Measurements from ENCODE around the gene NCK1. TPM values are rescaled to one million over a fixed set of nuclear protein-coding genes. Genes with fewer than 3 reads are reported as not detected.

The NCK1 gene
- total and polyA plus RNA-seq, 2 experiments from 2014 or later: 28.4 to 28.7 TPM

GRCh38 chr3:136952292-136952691, 90.3 kb downstream of the NCK1 start (continued):
- TF ChIP-seq, protein P1, sequence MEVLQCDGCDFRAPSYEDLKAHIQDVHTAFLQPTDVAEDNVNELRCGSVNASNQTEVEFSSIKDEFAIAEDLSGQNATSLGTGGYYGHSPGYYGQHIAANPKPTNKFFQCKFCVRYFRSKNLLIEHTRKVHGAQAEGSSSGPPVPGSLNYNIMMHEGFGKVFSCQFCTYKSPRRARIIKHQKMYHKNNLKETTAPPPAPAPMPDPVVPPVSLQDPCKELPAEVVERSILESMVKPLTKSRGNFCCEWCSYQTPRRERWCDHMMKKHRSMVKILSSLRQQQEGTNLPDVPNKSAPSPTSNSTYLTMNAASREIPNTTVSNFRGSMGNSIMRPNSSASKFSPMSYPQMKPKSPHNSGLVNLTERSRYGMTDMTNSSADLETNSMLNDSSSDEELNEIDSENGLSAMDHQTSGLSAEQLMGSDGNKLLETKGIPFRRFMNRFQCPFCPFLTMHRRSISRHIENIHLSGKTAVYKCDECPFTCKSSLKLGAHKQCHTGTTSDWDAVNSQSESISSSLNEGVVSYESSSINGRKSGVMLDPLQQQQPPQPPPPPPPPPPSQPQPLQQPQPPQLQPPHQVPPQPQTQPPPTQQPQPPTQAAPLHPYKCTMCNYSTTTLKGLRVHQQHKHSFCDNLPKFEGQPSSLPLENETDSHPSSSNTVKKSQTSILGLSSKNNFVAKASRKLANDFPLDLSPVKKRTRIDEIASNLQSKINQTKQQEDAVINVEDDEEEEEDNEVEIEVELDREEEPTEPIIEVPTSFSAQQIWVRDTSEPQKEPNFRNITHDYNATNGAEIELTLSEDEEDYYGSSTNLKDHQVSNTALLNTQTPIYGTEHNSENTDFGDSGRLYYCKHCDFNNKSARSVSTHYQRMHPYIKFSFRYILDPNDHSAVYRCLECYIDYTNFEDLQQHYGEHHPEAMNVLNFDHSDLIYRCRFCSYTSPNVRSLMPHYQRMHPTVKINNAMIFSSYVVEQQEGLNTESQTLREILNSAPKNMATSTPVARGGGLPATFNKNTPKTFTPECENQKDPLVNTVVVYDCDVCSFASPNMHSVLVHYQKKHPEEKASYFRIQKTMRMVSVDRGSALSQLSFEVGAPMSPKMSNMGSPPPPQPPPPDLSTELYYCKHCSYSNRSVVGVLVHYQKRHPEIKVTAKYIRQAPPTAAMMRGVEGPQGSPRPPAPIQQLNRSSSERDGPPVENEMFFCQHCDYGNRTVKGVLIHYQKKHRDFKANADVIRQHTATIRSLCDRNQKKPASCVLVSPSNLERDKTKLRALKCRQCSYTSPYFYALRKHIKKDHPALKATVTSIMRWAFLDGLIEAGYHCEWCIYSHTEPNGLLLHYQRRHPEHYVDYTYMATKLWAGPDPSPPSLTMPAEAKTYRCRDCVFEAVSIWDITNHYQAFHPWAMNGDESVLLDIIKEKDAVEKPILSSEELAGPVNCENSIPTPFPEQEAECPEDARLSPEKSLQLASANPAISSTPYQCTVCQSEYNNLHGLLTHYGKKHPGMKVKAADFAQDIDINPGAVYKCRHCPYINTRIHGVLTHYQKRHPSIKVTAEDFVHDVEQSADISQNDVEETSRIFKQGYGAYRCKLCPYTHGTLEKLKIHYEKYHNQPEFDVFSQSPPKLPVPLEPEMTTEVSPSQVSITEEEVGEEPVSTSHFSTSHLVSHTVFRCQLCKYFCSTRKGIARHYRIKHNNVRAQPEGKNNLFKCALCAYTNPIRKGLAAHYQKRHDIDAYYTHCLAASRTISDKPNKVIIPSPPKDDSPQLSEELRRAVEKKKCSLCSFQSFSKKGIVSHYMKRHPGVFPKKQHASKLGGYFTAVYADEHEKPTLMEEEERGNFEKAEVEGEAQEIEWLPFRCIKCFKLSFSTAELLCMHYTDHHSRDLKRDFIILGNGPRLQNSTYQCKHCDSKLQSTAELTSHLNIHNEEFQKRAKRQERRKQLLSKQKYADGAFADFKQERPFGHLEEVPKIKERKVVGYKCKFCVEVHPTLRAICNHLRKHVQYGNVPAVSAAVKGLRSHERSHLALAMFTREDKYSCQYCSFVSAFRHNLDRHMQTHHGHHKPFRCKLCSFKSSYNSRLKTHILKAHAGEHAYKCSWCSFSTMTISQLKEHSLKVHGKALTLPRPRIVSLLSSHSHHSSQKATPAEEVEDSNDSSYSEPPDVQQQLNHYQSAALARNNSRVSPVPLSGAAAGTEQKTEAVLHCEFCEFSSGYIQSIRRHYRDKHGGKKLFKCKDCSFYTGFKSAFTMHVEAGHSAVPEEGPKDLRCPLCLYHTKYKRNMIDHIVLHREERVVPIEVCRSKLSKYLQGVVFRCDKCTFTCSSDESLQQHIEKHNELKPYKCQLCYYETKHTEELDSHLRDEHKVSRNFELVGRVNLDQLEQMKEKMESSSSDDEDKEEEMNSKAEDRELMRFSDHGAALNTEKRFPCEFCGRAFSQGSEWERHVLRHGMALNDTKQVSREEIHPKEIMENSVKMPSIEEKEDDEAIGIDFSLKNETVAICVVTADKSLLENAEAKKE (CRISPR knock-in tag; IDR thresholded peaks at IDR 0.05): no peak
- no peak for TF ChIP-seq JUNB (IDR thresholded peaks at IDR 0.05; ENCODE audit: unreplicated experiment)
- TF ChIP-seq ZNF114 (CRISPR knock-in tag; IDR thresholded peaks at IDR 0.05): no peak
- TF ChIP-seq STAT1 (IDR thresholded peaks at IDR 0.05; ENCODE audit: unreplicated experiment): no peak
- TF ChIP-seq, protein P2, sequence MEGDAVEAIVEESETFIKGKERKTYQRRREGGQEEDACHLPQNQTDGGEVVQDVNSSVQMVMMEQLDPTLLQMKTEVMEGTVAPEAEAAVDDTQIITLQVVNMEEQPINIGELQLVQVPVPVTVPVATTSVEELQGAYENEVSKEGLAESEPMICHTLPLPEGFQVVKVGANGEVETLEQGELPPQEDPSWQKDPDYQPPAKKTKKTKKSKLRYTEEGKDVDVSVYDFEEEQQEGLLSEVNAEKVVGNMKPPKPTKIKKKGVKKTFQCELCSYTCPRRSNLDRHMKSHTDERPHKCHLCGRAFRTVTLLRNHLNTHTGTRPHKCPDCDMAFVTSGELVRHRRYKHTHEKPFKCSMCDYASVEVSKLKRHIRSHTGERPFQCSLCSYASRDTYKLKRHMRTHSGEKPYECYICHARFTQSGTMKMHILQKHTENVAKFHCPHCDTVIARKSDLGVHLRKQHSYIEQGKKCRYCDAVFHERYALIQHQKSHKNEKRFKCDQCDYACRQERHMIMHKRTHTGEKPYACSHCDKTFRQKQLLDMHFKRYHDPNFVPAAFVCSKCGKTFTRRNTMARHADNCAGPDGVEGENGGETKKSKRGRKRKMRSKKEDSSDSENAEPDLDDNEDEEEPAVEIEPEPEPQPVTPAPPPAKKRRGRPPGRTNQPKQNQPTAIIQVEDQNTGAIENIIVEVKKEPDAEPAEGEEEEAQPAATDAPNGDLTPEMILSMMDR (conservative IDR thresholded peaks at IDR 0.05; ENCODE audit: low read depth in 2 of 2): no peak
- TF ChIP-seq, protein P3, sequence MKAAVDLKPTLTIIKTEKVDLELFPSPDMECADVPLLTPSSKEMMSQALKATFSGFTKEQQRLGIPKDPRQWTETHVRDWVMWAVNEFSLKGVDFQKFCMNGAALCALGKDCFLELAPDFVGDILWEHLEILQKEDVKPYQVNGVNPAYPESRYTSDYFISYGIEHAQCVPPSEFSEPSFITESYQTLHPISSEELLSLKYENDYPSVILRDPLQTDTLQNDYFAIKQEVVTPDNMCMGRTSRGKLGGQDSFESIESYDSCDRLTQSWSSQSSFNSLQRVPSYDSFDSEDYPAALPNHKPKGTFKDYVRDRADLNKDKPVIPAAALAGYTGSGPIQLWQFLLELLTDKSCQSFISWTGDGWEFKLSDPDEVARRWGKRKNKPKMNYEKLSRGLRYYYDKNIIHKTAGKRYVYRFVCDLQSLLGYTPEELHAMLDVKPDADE (IDR thresholded peaks at IDR 0.05): no peak
- TF ChIP-seq EZH2phosphoT487 (IDR thresholded peaks at IDR 0.05; ENCODE audit: unreplicated experiment): no peak
- TF ChIP-seq NANOG (IDR thresholded peaks at IDR 0.05; ENCODE audit: borderline replicate concordance): no peak
- TF ChIP-seq REST (IDR thresholded peaks at IDR 0.05; ENCODE audit: unreplicated experiment): no peak
